ENCODE measurements around the gene OR5L2. TPM values are rescaled to one million over a fixed set of nuclear protein-coding genes. Genes with fewer than 3 reads are reported as not detected.

The OR5L2 gene
- total RNA-seq = not detected

GRCh38 chr11:55826919-55827318 lies at the start of gene OR5L2:
TSS of gene OR5L2 (plus strand) at chr11:55827219. CDS start at chr11:55827219, 0 bp downstream.
- DNase-seq = no peak
- Histone ChIP-seq H3K27me3 (no peaks in the 10 kb centered on the region), H3K27ac (no peak within 1 kb of the TSS), H3K36me3 (no peaks in the 10 kb centered on the region), H3K4me3 (replicated peaks in 1 of 3) (no peak within 1 kb of the TSS), H3K9me3 (no peaks in the 10 kb centered on the region), H3K4me1 (no peaks in the 10 kb centered on the region)
- no peak for TF ChIP-seq POLR2A (IDR thresholded peaks at IDR 0.05)
- intact Hi-C loops (cut with DNase I) = no loop called here

GRCh38 chr11:55791606-55792005 lies 35.4 kb upstream of the OR5L2 start:
- H3K36me3 ChIP-seq = no peaks in the 10 kb centered on the region
- no peaks in the 10 kb centered on the region for H3K9me3 ChIP-seq
- intact Hi-C loops (cut with DNase I) = no loop called here
- no peak for DNase-seq
- no peaks in the 10 kb centered on the region for H3K4me1 ChIP-seq
- H3K27me3 ChIP-seq = no peaks in the 10 kb centered on the region
- H3K4me3 ChIP-seq (replicated peaks in 1 of 3) = no peak overlapping the region
- TF ChIP-seq POLR2A (IDR thresholded peaks at IDR 0.05) = no peak
- TF ChIP-seq, protein P1, sequence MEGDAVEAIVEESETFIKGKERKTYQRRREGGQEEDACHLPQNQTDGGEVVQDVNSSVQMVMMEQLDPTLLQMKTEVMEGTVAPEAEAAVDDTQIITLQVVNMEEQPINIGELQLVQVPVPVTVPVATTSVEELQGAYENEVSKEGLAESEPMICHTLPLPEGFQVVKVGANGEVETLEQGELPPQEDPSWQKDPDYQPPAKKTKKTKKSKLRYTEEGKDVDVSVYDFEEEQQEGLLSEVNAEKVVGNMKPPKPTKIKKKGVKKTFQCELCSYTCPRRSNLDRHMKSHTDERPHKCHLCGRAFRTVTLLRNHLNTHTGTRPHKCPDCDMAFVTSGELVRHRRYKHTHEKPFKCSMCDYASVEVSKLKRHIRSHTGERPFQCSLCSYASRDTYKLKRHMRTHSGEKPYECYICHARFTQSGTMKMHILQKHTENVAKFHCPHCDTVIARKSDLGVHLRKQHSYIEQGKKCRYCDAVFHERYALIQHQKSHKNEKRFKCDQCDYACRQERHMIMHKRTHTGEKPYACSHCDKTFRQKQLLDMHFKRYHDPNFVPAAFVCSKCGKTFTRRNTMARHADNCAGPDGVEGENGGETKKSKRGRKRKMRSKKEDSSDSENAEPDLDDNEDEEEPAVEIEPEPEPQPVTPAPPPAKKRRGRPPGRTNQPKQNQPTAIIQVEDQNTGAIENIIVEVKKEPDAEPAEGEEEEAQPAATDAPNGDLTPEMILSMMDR (IDR thresholded peaks at IDR 0.05) = no peak
- WGBS, 2 donors = 90 to 94% methylated on average over 1 of the region's 1 CpG
- H3K27ac ChIP-seq = no peak overlapping the region

- intact Hi-C loops (cut with DNase I) = no loop called here
- H3K27ac ChIP-seq = no peak overlapping the region
- H3K36me3 ChIP-seq = no peaks in the 10 kb centered on the region
- H3K4me3 ChIP-seq (replicated peaks in 1 of 3) = no peak overlapping the region
- no peaks in the 10 kb centered on the region for H3K27me3 ChIP-seq
- TF ChIP-seq POLR2A (IDR thresholded peaks at IDR 0.05) = no peak
- TF ChIP-seq, protein P1 (IDR thresholded peaks at IDR 0.05) = no peak
- DNase-seq = no peak
- 38 to 63% methylated on average over 2 of the region's 2 CpGs for WGBS, 2 donors
- no peaks in the 10 kb centered on the region for H3K9me3 ChIP-seq
- no peaks in the 10 kb centered on the region for H3K4me1 ChIP-seq
Measured at GRCh38 chr11:55793321-55793720, 33.7 kb upstream of the OR5L2 start.

DNA sequence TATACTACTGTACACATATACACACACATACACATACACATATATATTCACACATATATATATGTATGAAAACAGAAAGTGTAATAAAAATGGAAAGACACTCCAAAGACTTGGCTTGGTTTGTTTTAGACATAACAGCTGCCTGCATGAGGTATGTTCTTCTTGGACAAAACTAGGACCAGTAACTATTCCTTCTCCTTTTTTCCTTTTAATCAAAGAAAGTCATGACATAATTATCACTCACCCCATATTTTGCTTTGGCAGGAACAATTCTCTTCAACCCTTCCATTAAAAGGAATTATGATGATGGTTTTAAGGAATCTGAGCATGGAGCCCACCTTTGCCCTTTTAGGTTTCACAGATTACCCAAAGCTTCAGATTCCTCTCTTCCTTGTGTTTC lies 31.8 kb upstream of the OR5L2 start, which contains the start of gene OR5D14:
Gene OR5D14, plus strand, starts transcription at position 301 of the 400 bp plus-strand sequence. Its CDS starts 0 bp downstream, at position 301.
- Histone ChIP-seq H3K4me3 (replicated peaks in 1 of 3) (no peak within 1 kb of the TSS), H3K27ac (no peak within 1 kb of the TSS), H3K9me3 (no peaks in the 10 kb centered on the region), H3K27me3 (no peaks in the 10 kb centered on the region), H3K36me3 (no peaks in the 10 kb centered on the region), H3K4me1 (no peaks in the 10 kb centered on the region)
- intact Hi-C loops (cut with DNase I) = no loop called here
- TF ChIP-seq, protein P1 (IDR thresholded peaks at IDR 0.05) = no peak
- no peak for TF ChIP-seq POLR2A (IDR thresholded peaks at IDR 0.05)
- no peak for DNase-seq

- no peaks in the 10 kb centered on the region for H3K36me3 ChIP-seq
- DNase-seq = no peak
- H3K4me1 ChIP-seq = no peaks in the 10 kb centered on the region
- 82 to 100% methylated on average over 1 of the region's 1 CpG for WGBS, 2 donors
- intact Hi-C loops (cut with DNase I) = no loop called here
- no peaks in the 10 kb centered on the region for H3K9me3 ChIP-seq
- H3K4me3 ChIP-seq (replicated peaks in 1 of 3) = no peak overlapping the region
- no peak overlapping the region for H3K27ac ChIP-seq
- no peaks in the 10 kb centered on the region for H3K27me3 ChIP-seq
- no peak for TF ChIP-seq POLR2A (IDR thresholded peaks at IDR 0.05)
- TF ChIP-seq, protein P1 (IDR thresholded peaks at IDR 0.05) = no peak
Measured at GRCh38 chr11:55806248-55806647, 20.8 kb upstream of the OR5L2 start.

DNA sequence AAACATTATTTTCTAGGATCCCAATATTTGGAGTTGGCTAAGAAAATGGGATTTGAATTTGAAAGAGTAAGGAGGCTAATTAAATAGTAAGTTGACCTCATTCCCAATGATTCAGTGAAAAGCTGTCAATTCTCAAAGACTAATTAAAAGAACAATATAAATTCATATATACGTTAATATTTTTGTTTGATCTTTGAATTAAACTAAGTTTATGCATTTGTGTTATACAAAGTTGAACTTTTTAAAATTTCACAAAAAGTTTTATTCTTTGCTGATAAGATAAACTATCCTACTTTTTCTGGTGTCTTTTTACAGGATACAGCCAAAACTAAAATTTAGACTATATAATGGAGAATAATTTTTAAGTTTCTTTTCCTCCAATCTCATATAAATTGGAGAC lies 16.0 kb upstream of the OR5L2 start, which contains the start of gene OR5L1:
Gene OR5L1, plus strand, starts transcription at position 301 of the 400 bp plus-strand sequence. CDS start 100 bp downstream, outside the sequence.
- TF ChIP-seq, protein P1 (IDR thresholded peaks at IDR 0.05) = no peak
- no peak for TF ChIP-seq POLR2A (IDR thresholded peaks at IDR 0.05)
- Histone ChIP-seq H3K27me3 (no peaks in the 10 kb centered on the region), H3K4me1 (no peaks in the 10 kb centered on the region), H3K9me3 (no peaks in the 10 kb centered on the region), H3K36me3 (no peaks in the 10 kb centered on the region), H3K4me3 (replicated peaks in 1 of 3) (no peak within 1 kb of the TSS), H3K27ac (no peak within 1 kb of the TSS)
- 76 to 94% methylated on average over 1 of the region's 1 CpG for WGBS, 2 donors
- intact Hi-C loops (cut with DNase I) = no loop called here
- no peak for DNase-seq

All from thyroid gland (tissue), 4 donors.